Activated T-helper 2 cell treated with anti-CD3 and anti-CD28 coated beads, Interferon-gamma antibody, Interleukin-2, Interleukin-4, amounts not matched to agents 10 μg/mL and 5 μg/mL and 100 μg/mL, durations not matched to agents 14 hours and 24 hours and 36 hours (primary cell): ENCODE measurements around the gene PTPN13. TPM values are rescaled to one million over a fixed set of nuclear protein-coding genes. Genes with fewer than 3 reads are reported as not detected.

ENCODE experiments used
- DNase-seq: peaks from one replicate; pipeline ENCODE4 v3.0.0; 2021; ENCODE audit warnings: low spot score
- H3K27ac Mint-ChIP-seq: one replicate; pipeline ENCODE4 v1.8.0; 2021; ENCODE audit warnings: mixed read lengths
- H3K27me3 Mint-ChIP-seq: one replicate; pipeline ENCODE4 v1.8.0; 2021; ENCODE audit warnings: low read depth, mixed read lengths
- H3K36me3 Mint-ChIP-seq: one replicate; pipeline ENCODE4 v1.8.0; 2021; ENCODE audit warnings: low read depth, mixed read lengths
- H3K4me1 Mint-ChIP-seq: one replicate; pipeline ENCODE4 v1.8.0; 2021; ENCODE audit warnings: low read depth, mixed read lengths
- H3K4me3 Mint-ChIP-seq: one replicate; pipeline ENCODE4 v1.8.0; 2021; ENCODE audit warnings: low read depth, mild to moderate bottlenecking, moderate library complexity, mixed read lengths
- H3K9me3 Mint-ChIP-seq: one replicate; pipeline ENCODE4 v1.8.0; 2021; ENCODE audit warnings: mixed read lengths
- intact Hi-C: fragments of 100-400 bp; cut with micrococcal nuclease; formaldehyde crosslinking; loops from one replicate; pipeline ENCODE4 v1.15.1; 2023
- total RNA-seq: library from RNA; stranded (reverse); gene quantifications from 2 replicates; pipeline ENCODE4 v1.2.3, GENCODE V29; 2022

The PTPN13 gene
- total RNA-seq, 1 donor from 2014 or later: 0.18 TPM

DNA sequence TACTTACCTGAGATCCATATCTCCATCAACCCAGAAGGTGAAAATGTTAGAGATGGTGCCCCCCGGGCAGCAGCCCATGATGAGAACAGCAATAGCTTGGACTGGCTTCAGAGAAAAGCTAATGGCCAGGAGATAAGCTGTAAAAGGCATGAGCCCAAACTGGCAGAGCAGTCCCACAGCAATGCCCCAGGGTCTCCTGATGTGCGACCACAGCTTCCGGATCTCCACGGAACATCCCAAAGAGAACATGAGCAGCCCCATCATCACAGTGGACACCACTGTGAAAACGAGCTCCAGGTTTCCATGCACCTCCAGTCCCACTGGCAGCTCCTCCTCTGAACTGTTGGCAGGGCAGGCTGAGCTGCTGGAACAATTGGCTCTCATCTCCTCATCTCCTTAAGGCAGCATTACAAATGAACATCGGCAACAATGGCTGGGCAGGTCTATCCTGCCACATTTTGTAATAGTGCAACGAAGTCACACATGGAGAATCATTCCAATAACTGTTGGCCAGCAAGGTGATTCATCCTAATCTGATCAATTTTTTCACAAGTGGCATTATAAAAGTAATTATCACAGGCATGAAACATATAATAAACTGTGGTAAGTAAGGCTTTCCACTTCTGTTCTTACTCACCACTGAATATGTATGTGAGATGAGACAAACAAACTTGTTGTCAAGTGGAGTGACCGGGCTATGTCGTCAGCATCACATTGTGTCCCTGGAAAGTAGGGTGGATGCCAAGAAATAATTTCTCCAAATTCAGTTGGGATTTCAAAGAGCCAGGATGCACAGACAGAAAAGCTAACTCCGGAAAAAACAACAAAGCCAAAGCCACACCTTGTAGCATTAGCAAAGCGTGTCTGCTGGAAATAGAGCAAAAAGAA, 254.9 kb downstream of the PTPN13 start, which contains the start of gene SLC10A6:
Gene SLC10A6 (minus strand): TSS at position 653 of the 888 bp plus-strand sequence. CDS start 269 bp downstream, at position 384.
- H3K4me3 Mint-ChIP-seq: no peak within 1 kb of the TSS
- intact Hi-C loops: no loop called here
- DNase-seq: no peak
- H3K4me1 Mint-ChIP-seq: no peaks in the 10 kb centered on the region
- no peak within 1 kb of the TSS for H3K27ac Mint-ChIP-seq
- H3K9me3 Mint-ChIP-seq: no peaks in the 10 kb centered on the region
- no peaks in the 10 kb centered on the region for H3K27me3 Mint-ChIP-seq
- no peaks in the 10 kb centered on the region for H3K36me3 Mint-ChIP-seq

DNA sequence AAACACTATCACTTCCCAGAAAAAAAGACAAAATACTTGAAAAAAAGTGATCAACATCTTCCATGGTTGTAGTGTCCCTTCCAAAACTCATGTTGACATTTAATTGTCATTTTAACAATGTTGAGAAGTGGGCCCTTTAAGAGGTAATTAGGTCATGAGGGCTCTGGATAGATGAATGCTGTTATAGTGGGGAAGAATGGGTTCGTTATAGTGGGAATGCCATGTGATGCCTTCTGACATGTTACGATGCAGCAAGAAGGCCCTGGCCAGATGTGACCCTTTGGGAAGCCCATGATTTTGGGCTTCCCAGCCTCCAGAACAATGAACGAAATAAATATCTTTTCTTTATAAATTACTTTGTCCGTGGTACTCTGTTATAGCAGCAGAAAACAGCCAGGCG, 259.1 kb downstream of the PTPN13 start:
- no peak overlapping the region for H3K4me3 Mint-ChIP-seq
- DNase-seq: no peak
- intact Hi-C loops: no loop called here

DNA sequence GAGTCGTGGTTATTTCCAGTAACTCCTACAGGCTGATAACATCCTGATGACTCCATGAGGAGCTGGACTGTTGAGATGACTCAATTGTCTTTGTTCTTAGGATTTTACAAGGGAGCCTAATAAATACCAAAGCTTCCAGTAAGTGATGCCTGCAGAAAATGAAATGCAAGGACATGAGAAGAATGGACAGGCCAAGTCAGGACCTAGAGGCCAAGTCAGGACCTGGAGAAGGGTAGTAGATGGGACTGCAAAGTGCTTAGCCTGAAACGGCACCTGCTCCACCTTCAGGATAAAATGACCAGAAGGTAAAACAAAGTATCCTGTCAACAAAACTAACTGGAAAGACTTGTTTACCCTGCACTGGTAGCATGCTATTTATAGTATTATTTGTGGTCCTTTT, 261.5 kb downstream of the PTPN13 start:
- Mint-ChIP-seq H3K27me3 (no peaks in the 10 kb centered on the region), H3K4me3 (no peak overlapping the region), H3K4me1 (no peaks in the 10 kb centered on the region), H3K36me3 (no peaks in the 10 kb centered on the region), H3K9me3 (no peaks in the 10 kb centered on the region), H3K27ac (no peak overlapping the region)
- intact Hi-C loops: no loop called here
- no peak for DNase-seq

More for the DNA sequence above, 259.1 kb downstream of the PTPN13 start:
- Mint-ChIP-seq H3K27me3 (no peaks in the 10 kb centered on the region), H3K36me3 (no peaks in the 10 kb centered on the region), H3K4me1 (no peaks in the 10 kb centered on the region), H3K27ac (no peak overlapping the region), H3K9me3 (no peaks in the 10 kb centered on the region)

DNA sequence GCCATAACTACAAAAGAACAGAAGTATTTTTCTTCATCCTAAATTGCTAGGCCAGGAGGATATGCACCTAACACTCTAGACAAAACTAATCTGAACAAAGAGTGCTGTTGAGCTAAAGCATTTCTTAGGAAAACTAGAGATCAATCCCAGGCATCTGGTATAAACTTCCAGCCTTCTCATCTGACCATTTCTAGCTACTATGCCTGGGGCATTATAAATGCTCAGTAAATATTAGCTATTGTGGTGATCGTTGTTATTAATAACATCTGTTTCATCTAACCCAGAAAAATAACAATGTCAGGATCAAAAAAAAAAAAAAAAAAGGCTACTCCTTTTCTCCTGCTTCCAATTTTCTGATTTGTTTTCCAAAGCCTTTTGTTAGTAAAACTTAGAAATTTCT, 262.8 kb downstream of the PTPN13 start:
- H3K9me3 Mint-ChIP-seq: no peaks in the 10 kb centered on the region
- no peaks in the 10 kb centered on the region for H3K36me3 Mint-ChIP-seq
- no peaks in the 10 kb centered on the region for H3K4me1 Mint-ChIP-seq
- no peaks in the 10 kb centered on the region for H3K27me3 Mint-ChIP-seq
- no peak overlapping the region for H3K4me3 Mint-ChIP-seq
- intact Hi-C loops: no loop called here
- no peak overlapping the region for H3K27ac Mint-ChIP-seq
- no peak for DNase-seq

- intact Hi-C loops: no loop called here
- no peak overlapping the region for H3K27ac Mint-ChIP-seq
- no peaks in the 10 kb centered on the region for H3K36me3 Mint-ChIP-seq
- no peaks in the 10 kb centered on the region for H3K9me3 Mint-ChIP-seq
- no peaks in the 10 kb centered on the region for H3K27me3 Mint-ChIP-seq
- no peaks in the 10 kb centered on the region for H3K4me1 Mint-ChIP-seq
- DNase-seq: no peak
- no peak overlapping the region for H3K4me3 Mint-ChIP-seq
These were observed 263.4 kb downstream of the PTPN13 start for GRCh38 chr4:86857341-86858052.

Other genes with a start within 250 kb of the PTPN13 start
- not detected in 2 replicates for gene MAPK10, start 234.3 kb upstream of the PTPN13 start, total RNA-seq